ENCODE measurements around the gene THAP11. TPM values are rescaled to one million over a fixed set of nuclear protein-coding genes. Genes with fewer than 3 reads are reported as not detected.

Gene THAP11
- total RNA-seq, 1 experiment from 2014 or later = 46.5 TPM

DNA sequence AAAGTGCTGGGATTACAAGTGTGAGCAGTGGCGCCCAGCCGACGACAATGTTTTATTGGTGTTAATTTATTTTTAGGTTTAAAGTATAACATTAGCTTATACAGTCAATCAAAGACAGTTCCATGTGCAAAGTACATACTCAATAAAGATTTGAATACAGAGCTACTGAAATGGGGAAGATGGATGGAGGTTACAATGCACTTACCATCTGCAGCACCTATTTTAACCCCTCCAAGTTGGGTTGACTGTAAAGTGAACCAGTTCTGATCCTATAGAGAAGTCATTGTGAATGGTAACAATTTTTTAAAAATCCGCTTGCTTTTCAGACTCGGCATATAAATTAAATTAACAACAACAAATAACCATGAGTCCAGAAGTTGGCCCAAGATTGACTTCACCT is 50.3 kb downstream of the THAP11 start:
- no peaks in the 10 kb centered on the region for H3K9me3 Mint-ChIP-seq
- DNase-seq (ENCODE audit: low spot score) (no peak), ATAC-seq (no peak)
- TF ChIP-seq MXD4 (CRISPR knock-in tag; IDR thresholded peaks at IDR 0.05; ENCODE audit: borderline replicate concordance) = no peak
- H3K4me3 Mint-ChIP-seq = peak overlapping the region; percentile 86
- H3K4me1 Mint-ChIP-seq = peaks cover 15% of the 10 kb centered on the region
- no peaks in the 10 kb centered on the region for H3K36me3 Mint-ChIP-seq
- CTCF ChIA-PET = interaction anchor here (0.6 to 3.5 kb wide), 6 partner anchors 8 to 248 kb away, joined by 3 to 34 read pairs (median 3); partner anchors contain the start of gene NRN1L
- POLR2A ChIA-PET = interaction anchor here (0.7 to 2.3 kb wide), 8 partner anchors 9 to 330 kb away, joined by 3 to 9 read pairs (median 3); partner anchors contain the start of genes CTCF and NRN1L
- no peaks in the 10 kb centered on the region for H3K27me3 Mint-ChIP-seq (ENCODE audit: low read depth)
- H3K27ac Mint-ChIP-seq = peak overlapping the region; percentile 99

DNA sequence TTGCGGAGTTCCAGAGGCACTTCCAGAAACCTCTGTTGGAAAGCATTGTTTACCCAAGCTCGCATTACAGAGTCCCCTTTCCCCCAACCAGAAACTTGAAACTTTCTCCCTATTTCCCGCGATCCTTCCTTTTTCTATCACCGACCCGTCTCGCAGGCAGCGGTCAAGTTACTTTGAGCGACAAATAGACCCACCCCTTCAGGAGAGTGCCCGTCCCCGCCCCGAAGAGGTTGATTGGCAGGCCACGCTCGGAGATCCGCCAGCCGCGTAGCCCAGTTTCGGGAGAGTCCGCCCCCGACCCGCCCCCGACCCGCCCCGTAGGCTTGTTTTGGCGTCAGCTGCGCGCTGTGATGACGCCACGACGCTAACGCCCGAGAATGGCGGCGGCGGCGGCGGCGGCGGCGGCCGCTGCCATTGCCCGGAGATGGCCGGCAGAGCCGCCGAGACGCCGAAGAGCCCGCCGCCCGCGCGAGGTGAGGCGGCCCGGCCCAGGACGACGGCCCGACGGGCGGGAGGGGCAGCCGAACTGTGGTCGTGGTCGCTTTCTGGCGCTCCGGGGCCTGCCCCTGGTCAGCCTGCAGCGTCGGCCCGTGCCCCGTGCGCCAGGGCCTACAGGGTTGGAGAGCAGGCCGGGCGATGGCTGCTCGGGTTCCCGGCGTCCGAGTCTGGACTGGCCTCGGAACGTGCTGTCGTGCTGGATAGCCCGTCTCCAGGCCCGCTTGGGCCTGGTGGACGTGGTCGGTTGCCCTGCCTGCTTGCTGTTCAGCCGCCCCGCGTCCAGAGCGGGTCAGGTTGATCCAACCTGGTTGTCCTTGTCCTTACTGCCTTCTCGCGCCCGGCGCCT is 51.0 kb downstream of the THAP11 start, which contains the start of gene PSKH1:
Gene PSKH1, plus strand, starts transcription at position 356 of the 844 bp plus-strand sequence. CDS start 15,496 bp downstream, outside the sequence.
- Mint-ChIP-seq H3K4me3 (peak within 1 kb of the TSS; percentile 97), H3K36me3 (no peaks in the 10 kb centered on the region), H3K9me3 (no peaks in the 10 kb centered on the region), H3K27ac (peak within 1 kb of the TSS; percentile 99), H3K27me3 (ENCODE audit: low read depth) (no peaks in the 10 kb centered on the region), H3K4me1 (peaks cover 15% of the 10 kb centered on the region)
- CTCF ChIA-PET = interaction anchor here (0.6 to 3.5 kb wide), 8 partner anchors 9 to 249 kb away, joined by 3 to 34 read pairs (median 3); partner anchors contain the start of gene NRN1L
- ATAC-seq (peak; percentile 99), DNase-seq (ENCODE audit: low spot score) (peak; percentile 98)
- POLR2A ChIA-PET = interaction anchor here (0.7 to 2.3 kb wide), 6 partner anchors 9 to 331 kb away, joined by 3 to 9 read pairs (median 3); partner anchors contain the start of genes CTCF and NRN1L
- peak; percentile 60; the same call in 1 of the 2 replicates for TF ChIP-seq ZNF416 (CRISPR knock-in tag; IDR thresholded peaks at IDR 0.05)
- no peak for TF ChIP-seq GRHL2 (CRISPR knock-in tag; IDR thresholded peaks at IDR 0.05; ENCODE audit: insufficient replicate concordance, severe bottlenecking)
- no peak for TF ChIP-seq SOX15 (CRISPR knock-in tag; IDR thresholded peaks at IDR 0.05)
- TF ChIP-seq, protein P1, sequence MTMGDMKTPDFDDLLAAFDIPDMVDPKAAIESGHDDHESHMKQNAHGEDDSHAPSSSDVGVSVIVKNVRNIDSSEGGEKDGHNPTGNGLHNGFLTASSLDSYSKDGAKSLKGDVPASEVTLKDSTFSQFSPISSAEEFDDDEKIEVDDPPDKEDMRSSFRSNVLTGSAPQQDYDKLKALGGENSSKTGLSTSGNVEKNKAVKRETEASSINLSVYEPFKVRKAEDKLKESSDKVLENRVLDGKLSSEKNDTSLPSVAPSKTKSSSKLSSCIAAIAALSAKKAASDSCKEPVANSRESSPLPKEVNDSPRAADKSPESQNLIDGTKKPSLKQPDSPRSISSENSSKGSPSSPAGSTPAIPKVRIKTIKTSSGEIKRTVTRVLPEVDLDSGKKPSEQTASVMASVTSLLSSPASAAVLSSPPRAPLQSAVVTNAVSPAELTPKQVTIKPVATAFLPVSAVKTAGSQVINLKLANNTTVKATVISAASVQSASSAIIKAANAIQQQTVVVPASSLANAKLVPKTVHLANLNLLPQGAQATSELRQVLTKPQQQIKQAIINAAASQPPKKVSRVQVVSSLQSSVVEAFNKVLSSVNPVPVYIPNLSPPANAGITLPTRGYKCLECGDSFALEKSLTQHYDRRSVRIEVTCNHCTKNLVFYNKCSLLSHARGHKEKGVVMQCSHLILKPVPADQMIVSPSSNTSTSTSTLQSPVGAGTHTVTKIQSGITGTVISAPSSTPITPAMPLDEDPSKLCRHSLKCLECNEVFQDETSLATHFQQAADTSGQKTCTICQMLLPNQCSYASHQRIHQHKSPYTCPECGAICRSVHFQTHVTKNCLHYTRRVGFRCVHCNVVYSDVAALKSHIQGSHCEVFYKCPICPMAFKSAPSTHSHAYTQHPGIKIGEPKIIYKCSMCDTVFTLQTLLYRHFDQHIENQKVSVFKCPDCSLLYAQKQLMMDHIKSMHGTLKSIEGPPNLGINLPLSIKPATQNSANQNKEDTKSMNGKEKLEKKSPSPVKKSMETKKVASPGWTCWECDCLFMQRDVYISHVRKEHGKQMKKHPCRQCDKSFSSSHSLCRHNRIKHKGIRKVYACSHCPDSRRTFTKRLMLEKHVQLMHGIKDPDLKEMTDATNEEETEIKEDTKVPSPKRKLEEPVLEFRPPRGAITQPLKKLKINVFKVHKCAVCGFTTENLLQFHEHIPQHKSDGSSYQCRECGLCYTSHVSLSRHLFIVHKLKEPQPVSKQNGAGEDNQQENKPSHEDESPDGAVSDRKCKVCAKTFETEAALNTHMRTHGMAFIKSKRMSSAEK (CRISPR knock-in tag; IDR thresholded peaks at IDR 0.05; ENCODE audit: borderline replicate concordance) = no peak
- TF ChIP-seq RELA (CRISPR knock-in tag; IDR thresholded peaks at IDR 0.05; ENCODE audit: borderline replicate concordance) = no peak
- no peak for TF ChIP-seq ESRRA (CRISPR knock-in tag; IDR thresholded peaks at IDR 0.05; ENCODE audit: borderline replicate concordance)
- 0 out of 2 replicates have a peak, but pooled peaks have one; percentile 27 for TF ChIP-seq ZNF263 (CRISPR knock-in tag; IDR thresholded peaks at IDR 0.05; ENCODE audit: low read depth)
- TF ChIP-seq ZNF317 (CRISPR knock-in tag; IDR thresholded peaks at IDR 0.05; ENCODE audit: borderline replicate concordance, low read depth) = 0 out of 2 replicates have a peak, but pooled peaks have one; percentile 38
- TF ChIP-seq ATF1 (CRISPR knock-in tag; IDR thresholded peaks at IDR 0.05) = no peak
- TF ChIP-seq, protein P2, sequence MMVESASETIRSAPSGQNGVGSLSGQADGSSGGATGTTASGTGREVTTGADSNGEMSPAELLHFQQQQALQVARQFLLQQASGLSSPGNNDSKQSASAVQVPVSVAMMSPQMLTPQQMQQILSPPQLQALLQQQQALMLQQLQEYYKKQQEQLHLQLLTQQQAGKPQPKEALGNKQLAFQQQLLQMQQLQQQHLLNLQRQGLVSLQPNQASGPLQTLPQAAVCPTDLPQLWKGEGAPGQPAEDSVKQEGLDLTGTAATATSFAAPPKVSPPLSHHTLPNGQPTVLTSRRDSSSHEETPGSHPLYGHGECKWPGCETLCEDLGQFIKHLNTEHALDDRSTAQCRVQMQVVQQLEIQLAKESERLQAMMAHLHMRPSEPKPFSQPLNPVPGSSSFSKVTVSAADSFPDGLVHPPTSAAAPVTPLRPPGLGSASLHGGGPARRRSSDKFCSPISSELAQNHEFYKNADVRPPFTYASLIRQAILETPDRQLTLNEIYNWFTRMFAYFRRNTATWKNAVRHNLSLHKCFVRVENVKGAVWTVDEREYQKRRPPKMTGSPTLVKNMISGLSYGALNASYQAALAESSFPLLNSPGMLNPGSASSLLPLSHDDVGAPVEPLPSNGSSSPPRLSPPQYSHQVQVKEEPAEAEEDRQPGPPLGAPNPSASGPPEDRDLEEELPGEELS (CRISPR knock-in tag; IDR thresholded peaks at IDR 0.05) = peak; percentile 77
- TF ChIP-seq, protein P3, sequence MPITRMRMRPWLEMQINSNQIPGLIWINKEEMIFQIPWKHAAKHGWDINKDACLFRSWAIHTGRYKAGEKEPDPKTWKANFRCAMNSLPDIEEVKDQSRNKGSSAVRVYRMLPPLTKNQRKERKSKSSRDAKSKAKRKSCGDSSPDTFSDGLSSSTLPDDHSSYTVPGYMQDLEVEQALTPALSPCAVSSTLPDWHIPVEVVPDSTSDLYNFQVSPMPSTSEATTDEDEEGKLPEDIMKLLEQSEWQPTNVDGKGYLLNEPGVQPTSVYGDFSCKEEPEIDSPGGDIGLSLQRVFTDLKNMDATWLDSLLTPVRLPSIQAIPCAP (CRISPR knock-in tag; IDR thresholded peaks at IDR 0.05) = no peak
- no peak for TF ChIP-seq TEAD4 (CRISPR knock-in tag; IDR thresholded peaks at IDR 0.05)
- TF ChIP-seq, protein P4, sequence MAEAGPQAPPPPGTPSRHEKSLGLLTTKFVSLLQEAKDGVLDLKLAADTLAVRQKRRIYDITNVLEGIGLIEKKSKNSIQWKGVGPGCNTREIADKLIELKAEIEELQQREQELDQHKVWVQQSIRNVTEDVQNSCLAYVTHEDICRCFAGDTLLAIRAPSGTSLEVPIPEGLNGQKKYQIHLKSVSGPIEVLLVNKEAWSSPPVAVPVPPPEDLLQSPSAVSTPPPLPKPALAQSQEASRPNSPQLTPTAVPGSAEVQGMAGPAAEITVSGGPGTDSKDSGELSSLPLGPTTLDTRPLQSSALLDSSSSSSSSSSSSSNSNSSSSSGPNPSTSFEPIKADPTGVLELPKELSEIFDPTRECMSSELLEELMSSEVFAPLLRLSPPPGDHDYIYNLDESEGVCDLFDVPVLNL (CRISPR knock-in tag; IDR thresholded peaks at IDR 0.05; ENCODE audit: borderline replicate concordance, low read depth) = no peak
- no peak for TF ChIP-seq MYBL2 (CRISPR knock-in tag; IDR thresholded peaks at IDR 0.05)
- TF ChIP-seq KAT7 (CRISPR knock-in tag; IDR thresholded peaks at IDR 0.05; ENCODE audit: borderline replicate concordance) = peak; percentile 71; the same call in 1 of the 2 replicates
- TF ChIP-seq MXD4 (CRISPR knock-in tag; IDR thresholded peaks at IDR 0.05; ENCODE audit: borderline replicate concordance) = no peak
- TF ChIP-seq FOXP1 (CRISPR knock-in tag; IDR thresholded peaks at IDR 0.05; ENCODE audit: borderline replicate concordance) = peak; percentile 76; the same call in 1 of the 2 replicates
- TF ChIP-seq EMX1 (CRISPR knock-in tag; IDR thresholded peaks at IDR 0.05) = no peak
- TF ChIP-seq FOXK1 (CRISPR knock-in tag; IDR thresholded peaks at IDR 0.05) = peak; percentile 51
- TF ChIP-seq, protein P5, sequence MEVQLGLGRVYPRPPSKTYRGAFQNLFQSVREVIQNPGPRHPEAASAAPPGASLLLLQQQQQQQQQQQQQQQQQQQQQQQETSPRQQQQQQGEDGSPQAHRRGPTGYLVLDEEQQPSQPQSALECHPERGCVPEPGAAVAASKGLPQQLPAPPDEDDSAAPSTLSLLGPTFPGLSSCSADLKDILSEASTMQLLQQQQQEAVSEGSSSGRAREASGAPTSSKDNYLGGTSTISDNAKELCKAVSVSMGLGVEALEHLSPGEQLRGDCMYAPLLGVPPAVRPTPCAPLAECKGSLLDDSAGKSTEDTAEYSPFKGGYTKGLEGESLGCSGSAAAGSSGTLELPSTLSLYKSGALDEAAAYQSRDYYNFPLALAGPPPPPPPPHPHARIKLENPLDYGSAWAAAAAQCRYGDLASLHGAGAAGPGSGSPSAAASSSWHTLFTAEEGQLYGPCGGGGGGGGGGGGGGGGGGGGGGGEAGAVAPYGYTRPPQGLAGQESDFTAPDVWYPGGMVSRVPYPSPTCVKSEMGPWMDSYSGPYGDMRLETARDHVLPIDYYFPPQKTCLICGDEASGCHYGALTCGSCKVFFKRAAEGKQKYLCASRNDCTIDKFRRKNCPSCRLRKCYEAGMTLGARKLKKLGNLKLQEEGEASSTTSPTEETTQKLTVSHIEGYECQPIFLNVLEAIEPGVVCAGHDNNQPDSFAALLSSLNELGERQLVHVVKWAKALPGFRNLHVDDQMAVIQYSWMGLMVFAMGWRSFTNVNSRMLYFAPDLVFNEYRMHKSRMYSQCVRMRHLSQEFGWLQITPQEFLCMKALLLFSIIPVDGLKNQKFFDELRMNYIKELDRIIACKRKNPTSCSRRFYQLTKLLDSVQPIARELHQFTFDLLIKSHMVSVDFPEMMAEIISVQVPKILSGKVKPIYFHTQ (CRISPR knock-in tag; IDR thresholded peaks at IDR 0.05) = no peak
